Stimulated activated CD4-positive, alpha-beta T cell treated with anti-CD3 and anti-CD28 coated beads, TNF-alpha, amount 100 ng/mL, for 24 hours (primary cell): Measurements from ENCODE around the gene DUSP15.

ENCODE experiments used
- DNase-seq, 3 experiments: peaks; one replicate each; pipeline ENCODE4 v3.0.0-alpha.2; 2020; ENCODE audit warnings: low read depth in 3 of 3

DUSP15 gene

GRCh38 chr20:31860390-31861134 lies 9.8 kb downstream of the DUSP15 start:
- no peak for DNase-seq

GRCh38 chr20:31859998-31860380 lies 10.3 kb downstream of the DUSP15 start:
- DNase-seq, result no peak

GRCh38 chr20:31859266-31859997 lies 10.9 kb downstream of the DUSP15 start:
- DNase-seq, result no peak

- no peak for DNase-seq
These were observed 11.6 kb downstream of the DUSP15 start for GRCh38 chr20:31858760-31859083.

GRCh38 chr20:31857861-31858759 lies 12.2 kb downstream of the DUSP15 start:
- DNase-seq, result no peak

GRCh38 chr20:31856516-31856915 lies 13.8 kb downstream of the DUSP15 start:
- DNase-seq, result no peak

GRCh38 chr20:31853481-31853880 lies 16.8 kb downstream of the DUSP15 start:
- no peak for DNase-seq

GRCh38 chr20:31851240-31851955 lies 18.9 kb downstream of the DUSP15 start:
- DNase-seq, result no peak

GRCh38 chr20:31849306-31849930 lies 20.9 kb downstream of the DUSP15 start:
- DNase-seq, result no peak

GRCh38 chr20:31848088-31848999 lies 22.0 kb downstream of the DUSP15 start:
- no peak for DNase-seq

GRCh38 chr20:31846793-31847138 lies 23.6 kb downstream of the DUSP15 start:
- no peak for DNase-seq

- DNase-seq, result no peak
These were observed 24.9 kb downstream of the DUSP15 start, which contains the start of gene FOXS1 for GRCh38 chr20:31845300-31845863. Gene FOXS1, minus strand, starts transcription at chr20:31845604. Its CDS starts 62 bp downstream, at chr20:31845542.

GRCh38 chr20:31844737-31845299 lies 25.5 kb downstream of the DUSP15 start:
- DNase-seq, result no peak

GRCh38 chr20:31843881-31844280 lies 26.4 kb downstream of the DUSP15 start:
- DNase-seq, result no peak

- no peak for DNase-seq
These were observed 27.0 kb downstream of the DUSP15 start for GRCh38 chr20:31843288-31843687.

GRCh38 chr20:31842471-31843157 lies 27.7 kb downstream of the DUSP15 start:
- DNase-seq, result no peak

- DNase-seq, result no peak
These were observed 28.4 kb downstream of the DUSP15 start for GRCh38 chr20:31841928-31842327.

GRCh38 chr20:31840906-31841816 lies 29.2 kb downstream of the DUSP15 start:
- no peak for DNase-seq
